GM19395 (cell line): ENCODE measurements around the gene CLK4.

Experiments
- ATAC-seq: cut with Tn5 transposase; IDR thresholded peaks from one replicate; pipeline ENCODE4 v1.9.1; 2021; ENCODE audit warnings: mild to moderate bottlenecking, moderate library complexity; ENCODE audit not compliant: unreplicated experiment

CLK4 gene

DNA sequence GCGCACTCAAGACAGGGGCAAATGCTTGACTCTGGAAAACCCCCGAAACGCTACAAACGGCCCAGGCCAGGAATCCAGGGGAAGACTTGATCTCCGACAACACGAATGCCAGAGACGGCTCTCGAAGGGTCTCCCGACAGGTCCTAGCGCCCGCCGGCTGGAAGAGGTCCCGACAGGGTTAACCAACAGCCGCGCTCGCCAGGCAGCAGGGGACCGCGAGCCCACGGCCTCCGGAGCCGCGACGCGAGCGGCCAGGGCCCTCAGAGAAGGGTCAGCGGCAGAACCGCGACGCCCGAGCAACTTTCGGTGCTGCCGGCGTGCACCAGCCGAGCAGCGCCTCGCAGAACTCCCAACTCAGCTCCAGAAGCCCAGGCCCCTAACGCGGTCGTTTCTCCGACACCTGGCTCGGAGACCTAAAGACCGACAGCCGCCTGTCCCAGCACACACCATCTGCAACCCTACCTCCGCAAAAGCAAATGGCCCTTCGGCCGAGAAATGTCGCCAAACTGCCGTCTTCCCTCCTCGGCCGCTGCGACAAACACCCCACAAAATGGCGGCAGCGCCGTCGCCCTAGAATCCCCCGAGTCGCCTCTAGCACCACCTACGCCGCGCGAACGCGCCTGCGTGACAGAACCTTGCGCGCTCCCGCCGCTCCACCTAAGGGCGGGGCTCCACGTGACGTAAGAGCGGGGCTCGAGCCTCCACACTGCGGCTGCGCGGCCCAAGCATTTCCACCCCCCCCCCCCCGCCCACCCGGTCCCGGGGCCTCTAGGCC, at the start of gene CLK4:
TSS of gene CLK4 (minus strand) at position 567 of the 775 bp plus-strand sequence. CDS start 3,634 bp downstream, outside the sequence.
- peak; percentile 83 for ATAC-seq

DNA sequence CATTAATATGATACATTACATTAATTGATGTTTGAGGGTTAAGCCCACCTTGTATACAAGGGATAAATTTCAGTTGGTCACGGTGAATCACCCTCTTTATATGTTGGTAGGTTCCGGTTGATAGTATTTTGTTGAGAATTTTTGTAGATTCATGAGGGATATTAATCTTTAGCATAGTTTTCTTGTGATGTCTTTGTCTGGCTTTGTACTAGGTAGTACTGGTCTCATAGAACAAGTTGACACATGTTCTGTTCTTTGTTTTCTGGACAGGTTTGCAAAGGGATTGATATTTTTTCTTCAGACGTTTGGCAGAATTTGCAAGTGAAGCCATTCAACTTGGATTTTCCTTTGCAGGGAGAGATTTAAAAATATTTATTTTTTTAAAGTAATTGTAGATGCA, 49.1 kb upstream of the CLK4 start:
- no peak for ATAC-seq

DNA sequence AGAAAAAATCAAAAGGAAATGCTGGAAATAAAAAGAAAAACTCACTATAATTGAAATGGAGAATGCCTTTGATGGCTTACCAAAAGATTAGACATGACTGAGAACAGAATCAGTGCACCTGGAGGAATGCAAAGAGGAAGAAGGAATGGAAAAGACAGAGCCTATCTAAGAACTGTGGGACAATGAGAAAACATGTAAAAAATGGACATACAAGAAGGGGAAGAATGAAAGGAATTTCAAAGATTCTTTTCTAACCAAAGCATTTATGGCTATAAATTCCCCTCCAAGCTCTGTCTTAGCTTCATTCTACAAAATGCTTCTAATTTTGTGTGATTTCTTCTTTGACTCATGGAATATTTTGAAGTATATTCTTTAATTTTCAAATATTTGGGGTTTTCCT, 47.5 kb upstream of the CLK4 start:
- no peak for ATAC-seq

DNA sequence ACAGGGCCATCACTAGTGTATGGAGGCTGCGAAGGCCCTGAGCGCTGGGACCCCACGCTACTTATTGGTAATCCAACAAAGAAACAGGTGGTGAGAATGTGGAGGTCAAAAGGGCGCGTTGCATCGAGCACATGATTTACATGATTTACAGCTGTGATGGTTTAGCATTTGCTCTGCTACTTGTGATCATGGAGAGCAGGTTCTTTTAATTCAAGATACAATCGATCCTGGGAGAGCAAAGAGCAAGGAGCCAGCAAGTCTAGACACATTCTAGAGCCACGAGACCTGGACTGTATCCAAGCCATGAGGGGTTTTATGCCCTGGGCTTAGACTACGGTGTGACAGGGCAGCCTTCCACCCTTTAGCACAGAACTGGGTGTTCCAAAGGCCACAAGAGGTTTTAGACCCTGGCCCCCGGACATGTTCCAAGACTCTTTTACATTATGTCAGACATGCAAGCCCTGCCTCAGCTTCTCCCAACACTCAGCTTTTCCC, 47.0 kb upstream of the CLK4 start:
- no peak for ATAC-seq

DNA sequence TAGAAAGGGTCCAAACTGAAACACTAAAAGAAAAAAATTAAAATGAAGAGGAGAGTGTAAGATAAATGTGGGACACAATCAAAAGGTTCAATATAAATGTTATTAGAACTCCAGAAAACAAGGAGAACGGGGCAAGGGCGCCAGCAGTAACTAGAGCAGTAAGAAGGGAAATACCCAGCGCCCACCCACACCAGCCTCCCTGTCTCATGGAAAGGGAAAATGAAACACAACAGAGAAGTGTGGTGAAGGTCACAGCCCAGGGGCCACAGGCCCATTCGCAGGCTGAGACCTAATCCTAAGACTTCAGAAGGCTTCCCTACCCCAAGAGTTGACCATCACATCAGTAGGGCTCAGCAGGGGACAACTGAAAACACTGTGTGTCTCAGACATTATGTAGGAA, 45.8 kb upstream of the CLK4 start:
- ATAC-seq = no peak

DNA sequence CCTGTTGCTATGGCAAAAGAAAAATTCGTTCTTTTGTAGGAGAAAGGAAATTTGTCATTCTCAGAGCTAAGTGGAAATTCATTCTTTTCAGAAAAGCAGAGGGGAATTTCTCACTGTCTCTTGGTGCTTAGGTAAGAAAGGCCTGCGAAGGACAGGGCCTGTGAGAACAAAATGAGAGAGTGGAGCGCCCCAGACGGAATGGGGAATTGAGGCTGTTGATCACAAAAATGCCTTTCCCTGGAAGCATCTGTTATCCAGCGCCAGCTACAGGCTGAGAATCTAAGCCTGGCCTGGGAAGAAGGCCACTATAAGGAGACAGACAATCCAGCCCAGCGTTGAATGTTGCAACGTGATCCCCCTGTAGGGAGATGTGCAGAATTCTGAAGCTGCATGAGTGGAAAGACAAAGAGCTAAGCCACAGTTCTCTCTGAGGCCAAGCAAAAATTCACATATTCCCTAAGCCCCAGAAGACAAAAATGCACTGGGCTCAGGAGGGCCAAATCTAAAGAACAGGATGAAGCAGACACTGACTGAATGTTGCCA, 44.8 kb upstream of the CLK4 start:
- ATAC-seq = no peak

DNA sequence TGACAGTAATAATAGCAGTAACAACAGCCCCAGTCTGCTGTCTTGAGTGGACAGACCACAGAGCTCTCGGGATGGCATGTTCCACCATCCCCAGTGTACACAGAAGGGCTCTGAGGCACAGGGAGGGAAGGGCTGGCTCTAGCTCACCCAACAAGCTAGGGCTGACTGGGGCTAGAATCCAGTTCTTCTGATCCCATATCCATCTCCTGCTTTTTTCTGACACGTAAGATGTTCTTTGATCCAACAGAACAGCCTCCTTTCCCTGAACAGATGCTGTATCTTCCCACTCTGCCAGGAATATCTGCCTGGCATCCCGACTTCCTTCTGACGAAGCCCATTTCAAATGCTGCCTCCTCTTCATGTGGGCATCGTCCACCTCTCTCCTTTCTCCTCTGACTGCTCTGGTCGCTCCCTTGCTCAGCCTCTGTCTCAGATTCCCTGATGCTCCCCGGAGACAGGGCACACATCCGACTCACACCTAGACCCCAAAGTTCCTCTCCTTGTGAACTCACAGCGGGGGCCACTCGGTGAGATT, 43.6 kb upstream of the CLK4 start:
- ATAC-seq = no peak

DNA sequence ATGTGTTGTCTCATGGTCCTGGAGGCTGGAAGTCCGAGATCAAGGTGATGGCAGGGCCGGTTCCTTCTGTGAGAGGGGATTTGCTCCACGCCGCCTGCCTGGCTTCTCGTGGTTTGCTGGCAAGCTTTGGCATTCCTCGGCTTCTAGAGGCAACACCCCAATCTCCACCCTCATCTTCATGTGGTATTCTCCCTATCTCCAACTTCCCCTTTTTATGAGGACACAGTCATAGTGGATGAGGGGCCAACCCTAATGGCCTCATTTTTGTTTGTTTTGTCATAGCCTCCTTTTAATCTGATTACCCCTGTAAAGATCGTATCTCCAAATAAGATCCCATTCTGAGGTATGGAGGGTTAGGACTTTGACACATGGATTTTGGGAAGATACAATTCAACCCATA, 41.7 kb upstream of the CLK4 start:
- ATAC-seq = no peak

DNA sequence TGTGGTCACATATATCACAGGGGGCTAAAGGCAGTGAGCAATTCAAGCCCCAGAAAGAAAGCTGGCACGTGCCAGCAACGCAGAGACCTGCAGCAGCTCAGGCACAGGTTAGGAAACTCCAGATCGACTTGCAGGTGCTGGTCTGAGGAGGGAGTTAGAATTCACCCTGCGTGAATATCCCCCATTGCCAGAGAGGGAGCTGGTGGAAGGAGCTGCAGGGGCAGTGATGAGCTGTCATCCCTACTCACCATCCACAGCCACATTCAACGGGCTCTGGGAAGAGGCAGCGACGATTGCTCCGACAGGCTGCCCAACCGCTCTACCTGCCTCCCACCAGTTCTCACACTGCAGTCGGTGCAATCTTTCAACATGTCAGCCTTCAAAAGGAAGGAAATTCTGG, 40.8 kb upstream of the CLK4 start:
- no peak for ATAC-seq

DNA sequence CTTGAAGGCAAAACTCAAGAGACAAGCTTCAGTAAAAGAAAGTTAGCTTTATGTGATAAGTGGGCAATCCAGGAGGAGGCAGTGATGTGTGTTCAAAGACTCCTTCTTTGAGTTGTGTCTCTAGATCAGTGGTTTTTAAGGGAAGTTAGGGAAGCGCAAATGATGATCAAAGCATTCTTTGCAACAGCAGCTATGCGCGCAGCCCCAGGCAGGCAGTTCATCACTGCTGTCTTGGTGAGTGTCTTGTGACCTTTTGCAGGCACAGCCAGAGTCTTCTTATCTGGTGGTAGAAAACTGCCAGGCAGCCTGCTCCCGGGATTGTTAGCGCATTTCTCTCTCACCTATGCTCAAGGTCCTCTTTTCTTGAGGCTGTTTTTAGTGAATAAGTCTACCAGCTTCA, 40.3 kb upstream of the CLK4 start:
- ATAC-seq = no peak

DNA sequence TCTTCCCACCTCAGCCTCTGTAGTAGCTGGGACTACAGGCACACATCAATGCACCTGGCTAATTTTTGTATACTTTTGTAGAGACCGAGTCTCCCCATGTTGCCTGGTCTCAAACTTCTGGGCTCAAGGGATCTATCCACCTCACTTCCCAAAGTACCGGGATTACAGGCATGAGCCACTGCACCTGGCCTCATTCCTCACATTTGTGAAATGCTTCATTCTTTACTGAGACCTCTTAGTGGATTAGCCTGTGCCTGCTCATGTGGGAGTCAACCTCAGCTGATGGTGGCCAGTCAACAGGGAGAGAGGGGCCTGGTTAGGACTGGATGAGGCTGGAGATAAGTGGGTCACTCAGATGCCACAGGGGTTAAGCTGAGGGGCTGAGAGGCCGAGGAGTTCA, 37.3 kb upstream of the CLK4 start:
- ATAC-seq = no peak

DNA sequence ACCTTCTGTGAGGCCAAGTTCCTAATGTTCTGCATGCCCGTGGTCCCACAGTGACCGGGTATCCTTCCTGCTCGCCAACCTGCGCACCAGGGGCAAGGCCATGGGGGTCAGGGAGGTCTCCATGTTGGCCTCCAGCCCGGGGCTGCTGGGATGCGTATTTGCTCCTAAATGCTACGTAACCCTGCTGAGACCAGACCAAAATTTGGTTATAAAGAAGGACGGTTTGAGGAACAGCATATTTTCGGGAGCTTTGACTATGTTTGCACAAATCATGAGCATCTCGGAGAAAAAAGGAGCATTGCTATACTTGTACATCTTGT, 35.7 kb upstream of the CLK4 start:
- ATAC-seq = no peak

DNA sequence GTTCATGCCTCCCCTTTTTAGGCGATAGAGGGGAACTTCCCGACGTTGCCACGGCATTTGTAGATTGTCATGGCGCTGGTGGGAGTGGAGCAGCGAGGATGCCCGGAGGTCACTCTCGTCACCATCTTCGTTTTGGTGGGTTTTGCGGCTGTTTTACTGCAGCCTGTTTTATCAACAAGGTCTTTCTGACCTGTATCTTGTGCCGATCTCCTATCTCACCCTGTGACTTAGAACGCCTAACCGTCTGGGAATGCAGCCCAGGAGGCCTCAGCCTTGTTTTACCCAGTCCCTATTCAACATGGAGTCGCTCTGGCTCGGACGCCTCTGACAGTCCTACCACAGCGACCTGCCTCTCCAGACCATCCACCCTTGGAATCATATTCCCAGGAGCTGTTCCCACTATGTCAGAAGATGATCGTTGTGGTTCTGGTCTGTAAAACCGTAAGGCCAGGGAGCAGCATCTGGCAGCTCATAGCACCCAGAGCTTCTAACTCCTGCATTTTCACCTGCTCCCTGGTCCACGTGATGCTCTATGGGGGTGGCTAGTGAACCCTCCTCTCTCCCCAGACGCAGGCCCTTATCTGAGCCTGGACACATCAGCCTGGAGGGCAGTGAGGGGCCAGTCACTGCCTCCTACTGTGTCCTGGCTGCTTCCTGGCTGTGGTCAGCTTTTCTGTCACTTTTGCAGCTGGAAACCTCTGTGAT, 35.1 kb upstream of the CLK4 start:
- ATAC-seq = no peak

DNA sequence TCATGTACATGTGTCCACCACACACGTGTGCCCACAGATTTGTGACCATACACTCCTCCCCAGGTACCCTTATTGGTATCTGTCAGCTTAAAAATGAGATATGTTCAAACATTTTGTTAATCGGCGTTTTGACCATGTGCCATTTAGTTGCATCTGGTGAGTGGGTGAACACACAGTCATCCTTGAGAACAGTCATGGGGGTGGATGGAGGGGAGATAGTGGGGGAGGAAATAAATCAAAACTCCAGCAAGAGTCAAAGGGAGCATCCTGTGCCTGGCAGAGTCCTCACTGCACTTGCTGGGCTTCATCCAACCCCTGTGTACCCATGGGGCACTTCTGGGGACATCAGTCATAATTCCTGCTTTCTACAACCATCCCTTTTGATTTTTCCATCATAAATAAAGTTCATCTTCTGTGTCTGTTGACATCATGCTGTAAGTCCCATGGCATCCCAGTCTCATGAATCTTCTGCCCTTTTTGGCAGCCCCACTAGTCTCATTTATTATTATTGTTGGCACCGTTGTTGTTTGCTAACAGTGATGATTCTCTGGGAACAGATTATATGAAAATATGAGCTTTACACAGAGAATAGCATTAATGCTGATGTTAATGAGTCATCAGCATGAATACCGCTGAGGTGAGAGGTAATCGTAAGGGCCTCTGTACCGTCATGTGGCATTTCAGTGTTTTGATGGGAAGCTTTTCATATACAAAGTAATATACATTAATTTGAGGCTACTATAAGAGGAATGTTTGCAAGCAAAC, 24.4 kb upstream of the CLK4 start:
- no peak for ATAC-seq

DNA sequence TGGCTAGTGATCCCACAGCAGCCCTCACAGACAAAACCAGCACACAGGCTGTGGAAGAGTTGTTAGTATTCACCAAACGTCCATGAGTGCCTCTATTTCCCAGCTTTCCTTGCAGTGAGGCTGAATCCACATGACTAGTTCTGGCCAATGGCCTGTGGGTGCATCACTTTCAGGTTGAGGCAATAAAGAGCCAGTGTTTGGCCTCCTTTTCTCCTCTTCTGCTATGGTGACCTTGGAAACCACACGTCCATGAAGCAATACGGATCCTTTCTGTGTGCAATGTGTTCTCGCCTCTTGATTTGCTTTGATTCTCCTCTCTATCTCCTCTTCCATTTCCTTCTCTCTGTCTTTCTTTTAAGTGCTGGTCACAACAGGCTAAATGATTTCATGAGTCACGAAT, 23.4 kb upstream of the CLK4 start:
- ATAC-seq = no peak

DNA sequence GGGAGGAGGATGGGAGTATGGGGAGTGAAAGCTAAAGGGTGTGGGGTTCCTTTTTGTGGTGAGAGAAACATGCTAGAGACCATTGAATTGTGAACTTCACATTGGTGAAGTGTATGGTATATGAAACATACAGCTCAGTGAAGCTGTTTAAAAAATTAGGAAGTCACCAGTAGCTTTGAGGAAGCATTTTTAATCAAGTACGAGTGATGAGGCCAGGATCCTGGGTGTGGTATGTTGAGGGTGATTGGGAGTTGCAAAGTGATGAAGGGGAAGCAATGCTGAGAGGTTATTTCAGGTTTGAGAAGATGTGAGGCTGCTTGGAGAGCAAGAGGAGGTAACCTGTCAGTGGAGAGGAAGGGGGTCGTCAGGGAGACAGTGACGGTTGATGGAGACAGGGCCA, 22.7 kb upstream of the CLK4 start:
- ATAC-seq = no peak

DNA sequence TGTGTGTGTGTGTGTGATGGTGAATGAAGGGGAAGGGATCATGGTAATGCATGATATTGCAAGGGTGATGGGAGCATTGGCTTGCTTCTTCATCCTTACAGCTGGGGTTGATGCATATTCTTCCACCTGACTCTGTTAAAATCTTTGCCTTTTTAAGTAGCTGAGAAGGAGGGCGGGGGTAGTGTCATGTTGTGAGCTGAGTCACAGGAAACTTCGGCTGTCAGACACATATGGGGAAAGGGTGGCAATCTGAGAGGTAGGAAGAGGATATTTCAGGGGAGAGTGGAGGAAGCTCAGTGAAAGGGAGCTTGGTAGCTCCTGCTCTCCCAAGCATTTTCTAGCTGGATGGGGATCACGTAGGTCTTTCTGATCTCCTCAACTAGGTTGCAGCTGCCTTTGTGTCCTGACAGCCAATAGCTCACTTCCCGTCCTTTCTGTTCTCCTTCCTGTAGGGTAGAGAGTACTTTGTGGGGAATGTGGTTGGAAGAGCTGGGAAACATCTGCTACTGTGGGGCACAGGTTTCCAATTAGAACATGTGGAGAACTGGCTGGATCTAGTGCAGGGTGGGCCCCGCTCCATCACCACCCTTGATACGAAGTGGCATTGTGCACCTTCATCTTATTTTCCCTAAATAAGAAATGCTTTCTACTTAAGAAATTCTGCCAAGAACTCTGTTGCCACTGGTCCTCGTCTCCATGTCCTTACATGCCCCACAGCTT, 18.1 kb upstream of the CLK4 start:
- no peak for ATAC-seq

DNA sequence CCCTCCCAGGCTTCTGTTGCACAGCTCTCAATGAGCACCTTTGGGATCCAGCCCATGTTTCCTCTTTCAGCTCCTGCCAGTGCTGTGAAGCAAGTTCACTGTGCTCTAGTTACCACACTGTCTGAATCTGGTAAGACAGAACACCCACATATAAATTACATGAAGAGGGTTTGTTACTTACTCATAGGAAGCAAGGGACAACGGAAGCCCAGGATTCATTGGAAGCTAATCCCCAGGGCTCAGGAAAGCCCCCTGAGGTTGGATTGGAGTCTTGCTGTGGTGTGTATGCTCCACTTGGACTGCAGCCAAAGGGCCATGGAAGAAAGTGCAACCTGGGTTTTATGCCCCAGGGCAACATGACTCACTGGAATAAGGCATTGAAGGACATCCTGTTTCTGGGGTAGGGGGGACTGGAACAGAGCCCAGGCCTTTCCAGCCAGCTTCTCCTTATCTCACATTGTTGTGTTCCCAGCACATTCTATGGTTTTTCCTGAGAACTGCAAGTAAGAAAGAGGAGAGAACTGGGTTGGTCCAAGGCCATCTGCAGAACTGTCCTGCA, 15.6 kb upstream of the CLK4 start:
- ATAC-seq = no peak

DNA sequence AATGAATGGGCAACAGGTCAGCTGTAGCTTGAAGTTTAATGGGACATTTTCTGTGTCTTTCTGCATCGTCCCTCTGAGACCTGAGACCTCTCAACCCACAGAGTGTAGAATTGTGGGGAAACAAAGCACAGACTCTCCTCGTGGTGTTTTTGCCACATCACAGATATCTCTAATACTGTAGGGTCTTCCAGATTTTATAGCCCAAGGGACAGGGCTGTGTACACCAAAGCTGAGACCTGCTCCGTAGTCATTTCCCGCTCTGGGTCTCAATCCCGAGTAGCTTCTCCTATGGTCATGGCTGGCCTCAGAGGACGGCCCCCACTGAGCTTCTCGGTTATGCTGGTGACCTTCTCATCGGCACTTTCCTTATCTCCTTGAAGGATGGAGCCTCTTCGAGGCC, 14.9 kb upstream of the CLK4 start:
- ATAC-seq = no peak

DNA sequence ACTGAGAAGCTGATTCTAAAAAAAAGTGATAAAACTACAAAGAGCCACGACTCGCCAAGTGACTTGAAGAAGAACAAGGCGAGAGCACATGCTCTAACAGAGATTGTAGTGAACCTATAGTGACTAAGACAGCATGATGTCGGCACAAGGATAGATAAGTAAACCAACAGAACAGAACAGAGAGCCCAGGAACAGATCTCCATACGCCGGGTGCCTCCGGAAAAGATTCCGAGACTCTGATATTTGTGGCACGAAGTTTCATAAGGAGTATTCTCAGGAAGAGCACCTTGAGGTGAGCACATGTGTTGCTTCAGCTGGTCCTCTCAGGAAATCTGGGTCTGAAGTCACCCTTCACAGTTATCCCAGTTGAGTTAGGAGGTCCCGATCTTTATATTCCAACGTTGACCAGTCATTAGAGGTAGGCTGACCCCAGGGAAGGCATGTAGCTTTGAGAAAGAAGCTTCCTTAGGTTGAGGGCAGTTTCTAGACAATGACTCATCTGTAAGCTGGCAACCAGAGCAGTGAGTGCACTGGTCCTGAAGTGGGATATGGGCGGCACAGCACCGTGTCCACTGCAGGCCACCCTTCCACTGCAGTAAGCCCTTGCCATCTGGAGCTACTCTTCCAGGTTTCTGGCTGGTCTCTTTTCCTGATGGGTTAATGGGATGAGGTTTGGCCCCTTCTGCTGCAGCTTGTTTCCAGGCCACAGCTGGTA, 13.6 kb upstream of the CLK4 start:
- no peak for ATAC-seq
